ENCODE data around the gene MAP2K1.
A peak's percentile ranks its signal among the peaks of the same experiment; 100 is the strongest.
"Not testable (repeated sequence)": the region's sequence is repeated elsewhere in the genome, so short reads cannot be mapped to it uniquely, and the experiment has no call there.

The MAP2K1 gene

GRCh38 chr15:66386204-66387123 lies at the start of gene MAP2K1:
TSS of gene MAP2K1 (plus strand) at chr15:66386912. CDS start at chr15:66387348, 436 bp downstream.
- DNase-seq = peak; percentile 92

- not testable (repeated sequence) for DNase-seq
Observed at GRCh38 chr15:66348530-66348929, 38.2 kb upstream of the MAP2K1 start.

- no peak for DNase-seq
Observed at GRCh38 chr15:66356077-66356358, 30.7 kb upstream of the MAP2K1 start.

GRCh38 chr15:66356359-66357236 lies 30.1 kb upstream of the MAP2K1 start, which contains the start of gene TIPIN:
TSS of gene TIPIN (minus strand) at chr15:66356685. CDS start at chr15:66352947, 3,738 bp downstream.
- DNase-seq = peak; percentile 91

GRCh38 chr15:66359740-66360139 lies 27.0 kb upstream of the MAP2K1 start:
- DNase-seq = no peak

- not testable (repeated sequence) for DNase-seq
Observed at GRCh38 chr15:66361745-66362460, 24.8 kb upstream of the MAP2K1 start.

GRCh38 chr15:66362776-66363175 lies 23.9 kb upstream of the MAP2K1 start:
- no peak for DNase-seq

- DNase-seq = no peak
Observed at GRCh38 chr15:66364944-66365528, 21.7 kb upstream of the MAP2K1 start.

- DNase-seq = peak; percentile 54
Observed at GRCh38 chr15:66369773-66370651, 16.7 kb upstream of the MAP2K1 start.

- no peak for DNase-seq
Observed at GRCh38 chr15:66374179-66374578, 12.5 kb upstream of the MAP2K1 start.

- no peak for DNase-seq
Observed at GRCh38 chr15:66378814-66379430, 7.8 kb upstream of the MAP2K1 start.

GRCh38 chr15:66381376-66381775 lies 5.3 kb upstream of the MAP2K1 start:
- not testable (repeated sequence) for DNase-seq

GRCh38 chr15:66387163-66388042 lies 691 bp downstream of the MAP2K1 start:
- no peak for DNase-seq

- no peak for DNase-seq
Observed at GRCh38 chr15:66388043-66388363, 1.3 kb downstream of the MAP2K1 start.

GRCh38 chr15:66388576-66388975 lies 1.9 kb downstream of the MAP2K1 start:
- no peak for DNase-seq

- no peak for DNase-seq
Observed at GRCh38 chr15:66389098-66389858, 2.6 kb downstream of the MAP2K1 start.

- DNase-seq = no peak
Observed at GRCh38 chr15:66389859-66390381, 3.2 kb downstream of the MAP2K1 start.

- peak; percentile 56 for DNase-seq
Observed at GRCh38 chr15:66390678-66391077, 4.0 kb downstream of the MAP2K1 start.

- DNase-seq = not testable (repeated sequence)
Observed at GRCh38 chr15:66393037-66393436, 6.3 kb downstream of the MAP2K1 start.
